ENCODE measurements around the gene HEPHL1. TPM values are rescaled to one million over a fixed set of nuclear protein-coding genes. Genes with fewer than 3 reads are reported as not detected.

Gene HEPHL1
- total and polyA plus RNA-seq, 2 donors (not counting 1 experiment from before 2014, with no cell fraction given): not detected

DNA sequence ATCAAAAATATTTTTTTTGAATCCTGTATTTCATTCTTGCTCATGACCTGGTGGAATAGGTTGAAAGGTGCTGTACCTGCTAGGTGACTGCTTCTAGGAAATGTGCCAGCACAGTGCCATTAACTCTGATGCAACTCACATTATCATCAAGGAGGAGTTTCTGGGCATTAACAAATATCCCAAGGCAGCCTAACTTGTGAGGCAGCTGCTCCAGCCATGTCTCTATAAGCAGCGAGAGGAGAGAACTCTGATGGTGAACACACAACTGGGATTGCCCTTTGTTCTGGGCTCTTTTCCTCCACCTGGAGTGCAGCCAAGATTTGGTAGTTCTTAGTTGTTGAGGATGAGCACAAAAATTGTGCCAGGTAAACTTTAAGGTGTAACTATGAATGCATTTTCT, 25.6 kb downstream of the HEPHL1 start:
- no peak for TF ChIP-seq EZH2 (IDR thresholded peaks at IDR 0.05; ENCODE audit: borderline replicate concordance, insufficient read depth, low read depth, low read length, poor library complexity, severe bottlenecking)
- TF ChIP-seq, protein P1, sequence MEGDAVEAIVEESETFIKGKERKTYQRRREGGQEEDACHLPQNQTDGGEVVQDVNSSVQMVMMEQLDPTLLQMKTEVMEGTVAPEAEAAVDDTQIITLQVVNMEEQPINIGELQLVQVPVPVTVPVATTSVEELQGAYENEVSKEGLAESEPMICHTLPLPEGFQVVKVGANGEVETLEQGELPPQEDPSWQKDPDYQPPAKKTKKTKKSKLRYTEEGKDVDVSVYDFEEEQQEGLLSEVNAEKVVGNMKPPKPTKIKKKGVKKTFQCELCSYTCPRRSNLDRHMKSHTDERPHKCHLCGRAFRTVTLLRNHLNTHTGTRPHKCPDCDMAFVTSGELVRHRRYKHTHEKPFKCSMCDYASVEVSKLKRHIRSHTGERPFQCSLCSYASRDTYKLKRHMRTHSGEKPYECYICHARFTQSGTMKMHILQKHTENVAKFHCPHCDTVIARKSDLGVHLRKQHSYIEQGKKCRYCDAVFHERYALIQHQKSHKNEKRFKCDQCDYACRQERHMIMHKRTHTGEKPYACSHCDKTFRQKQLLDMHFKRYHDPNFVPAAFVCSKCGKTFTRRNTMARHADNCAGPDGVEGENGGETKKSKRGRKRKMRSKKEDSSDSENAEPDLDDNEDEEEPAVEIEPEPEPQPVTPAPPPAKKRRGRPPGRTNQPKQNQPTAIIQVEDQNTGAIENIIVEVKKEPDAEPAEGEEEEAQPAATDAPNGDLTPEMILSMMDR (IDR thresholded peaks at IDR 0.05): no peak
- CTCF ChIA-PET: no interaction called here
- no peak overlapping the region for H3K27ac ChIP-seq (ENCODE audit: low read length in 2 of 2)
- ATAC-seq (ENCODE audit: low read depth) (no peak), DNase-seq (no peak)
- no peaks in the 10 kb centered on the region for H3K36me3 ChIP-seq (replicated peaks in 1 of 2; ENCODE audit: control extremely low read depth in 1 of 2, control insufficient read depth in 1 of 2, extremely low read depth in 1 of 2, insufficient read depth in 2 of 2, low read length in 1 of 2)
- H2AFZ ChIP-seq (ENCODE audit: insufficient read depth, low read depth, low read length, poor library complexity, severe bottlenecking): no peak overlapping the region
- no peaks in the 10 kb centered on the region for H3K9me3 Mint-ChIP-seq (ENCODE audit: insufficient read depth)
- H3K4me3 ChIP-seq (ENCODE audit: control extremely low read depth in 1 of 5, extremely low read depth in 1 of 5, insufficient read depth in 1 of 5, low read depth in 2 of 5, low read length in 4 of 5): no peak overlapping the region
- no peaks in the 10 kb centered on the region for H3K27me3 Mint-ChIP-seq
- H3K4me1 ChIP-seq (ENCODE audit: control insufficient read depth in 2 of 2, insufficient read depth in 2 of 2, low read length in 2 of 2): no peaks in the 10 kb centered on the region
- POLR2A ChIA-PET: no interaction called here
- no peaks in the 10 kb centered on the region for H3K9me3 ChIP-seq (ENCODE audit: control extremely low read depth in 1 of 3, control insufficient read depth in 2 of 3, insufficient read depth in 1 of 3, low read length in 2 of 3)
- intact Hi-C loops (cut with micrococcal nuclease): no loop called here
- 100% methylated on average over 1 of the region's 1 CpG for WGBS (ENCODE audit: insufficient coverage)
- H3K4me2 ChIP-seq (replicated peaks; ENCODE audit: low read depth, low read length, poor library complexity, severe bottlenecking): no peak overlapping the region
- no peak overlapping the region for H3K9ac ChIP-seq (ENCODE audit: low read length)
- no peak overlapping the region for H3K27ac Mint-ChIP-seq
- no peaks in the 10 kb centered on the region for H3K27me3 ChIP-seq (replicated peaks in 1 of 4; ENCODE audit: control extremely low read depth in 1 of 4, control insufficient read depth in 3 of 4, insufficient read depth in 4 of 4, low read length in 3 of 4)
- H3K4me3 Mint-ChIP-seq: no peak overlapping the region
- no peaks in the 10 kb centered on the region for H4K20me1 ChIP-seq (ENCODE audit: control insufficient read depth, insufficient read depth, low read length, poor library complexity, severe bottlenecking)
- no peaks in the 10 kb centered on the region for H3K79me2 ChIP-seq (ENCODE audit: control insufficient read depth, insufficient read depth, low read length)
- H3K4me1 Mint-ChIP-seq: no peaks in the 10 kb centered on the region

DNA sequence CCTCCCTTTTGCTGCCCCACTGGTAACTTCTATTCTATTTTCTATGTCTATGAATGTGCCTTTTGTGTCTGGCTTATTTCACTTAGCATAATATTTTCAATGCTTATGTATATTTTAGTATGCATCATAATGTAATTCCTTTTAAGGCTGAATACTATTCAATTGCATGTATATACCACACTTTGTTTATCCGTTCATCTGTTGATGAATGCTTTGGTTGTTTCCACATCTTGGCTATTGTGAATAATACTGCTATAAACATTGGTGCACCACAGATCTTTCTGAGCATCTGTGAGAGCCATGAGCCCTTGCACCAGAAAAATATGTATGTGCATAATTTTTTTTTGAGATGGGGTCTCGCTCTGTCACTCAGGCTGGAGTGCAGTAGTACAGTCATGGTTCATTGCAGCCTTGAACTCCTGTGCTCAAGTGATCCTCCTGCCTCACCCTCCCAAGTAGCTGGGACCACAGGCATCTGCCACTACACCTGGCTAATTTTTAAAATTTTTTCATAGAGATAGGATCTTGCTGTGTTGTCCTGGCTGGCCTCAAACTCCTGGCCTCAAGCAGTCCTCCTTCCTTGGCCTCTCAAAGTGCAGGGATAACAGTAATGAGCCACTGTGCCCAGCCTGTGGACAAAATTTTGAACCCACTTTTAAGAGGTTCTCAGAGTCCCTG, 27.0 kb downstream of the HEPHL1 start:
- Histone ChIP-seq H3K4me3 (ENCODE audit: control extremely low read depth in 1 of 5, extremely low read depth in 1 of 5, insufficient read depth in 1 of 5, low read depth in 2 of 5, low read length in 4 of 5) (no peak overlapping the region), H3K4me1 (ENCODE audit: control insufficient read depth in 2 of 2, insufficient read depth in 2 of 2, low read length in 2 of 2) (no peaks in the 10 kb centered on the region), H3K9ac (ENCODE audit: low read length) (no peak overlapping the region), H3K27me3 (replicated peaks in 1 of 4; ENCODE audit: control extremely low read depth in 1 of 4, control insufficient read depth in 3 of 4, insufficient read depth in 4 of 4, low read length in 3 of 4) (no peaks in the 10 kb centered on the region), H2AFZ (ENCODE audit: insufficient read depth, low read depth, low read length, poor library complexity, severe bottlenecking) (no peak overlapping the region), H3K4me2 (replicated peaks; ENCODE audit: low read depth, low read length, poor library complexity, severe bottlenecking) (no peak overlapping the region), H4K20me1 (ENCODE audit: control insufficient read depth, insufficient read depth, low read length, poor library complexity, severe bottlenecking) (no peaks in the 10 kb centered on the region), H3K36me3 (replicated peaks in 1 of 2; ENCODE audit: control extremely low read depth in 1 of 2, control insufficient read depth in 1 of 2, extremely low read depth in 1 of 2, insufficient read depth in 2 of 2, low read length in 1 of 2) (no peaks in the 10 kb centered on the region), H3K27ac (ENCODE audit: low read length in 2 of 2) (no peak overlapping the region), H3K9me3 (ENCODE audit: control extremely low read depth in 1 of 3, control insufficient read depth in 2 of 3, insufficient read depth in 1 of 3, low read length in 2 of 3) (no peaks in the 10 kb centered on the region), H3K79me2 (ENCODE audit: control insufficient read depth, insufficient read depth, low read length) (no peaks in the 10 kb centered on the region)
- ATAC-seq (ENCODE audit: low read depth) (no peak), DNase-seq (no peak)
- Mint-ChIP-seq H3K27ac (no peak overlapping the region), H3K4me1 (no peaks in the 10 kb centered on the region), H3K27me3 (no peaks in the 10 kb centered on the region), H3K4me3 (no peak overlapping the region), H3K9me3 (ENCODE audit: insufficient read depth) (no peaks in the 10 kb centered on the region)
- POLR2A ChIA-PET: no interaction called here
- WGBS (ENCODE audit: insufficient coverage): no CpG with 5 or more reads among the region's 2 CpGs
- no peak for TF ChIP-seq EZH2 (IDR thresholded peaks at IDR 0.05; ENCODE audit: borderline replicate concordance, insufficient read depth, low read depth, low read length, poor library complexity, severe bottlenecking)
- TF ChIP-seq, protein P1 (IDR thresholded peaks at IDR 0.05): no peak
- intact Hi-C loops (cut with micrococcal nuclease): no loop called here
- CTCF ChIA-PET: no interaction called here

Measured in B cell (primary cell).